ENCODE measurements around the gene PRDX3. TPM values are rescaled to one million over a fixed set of nuclear protein-coding genes. Genes with fewer than 3 reads are reported as not detected.
"Not testable (repeated sequence)": the region's sequence is repeated elsewhere in the genome, so short reads cannot be mapped to it uniquely, and the experiment has no call there.

PRDX3 gene
- polyA plus RNA-seq, 1 donor (not counting 4 experiments of a cell fraction or from before 2014, with no cell fraction given): 304 TPM

GRCh38 chr10:119153661-119154060 is 25.0 kb downstream of the PRDX3 start:
- Histone ChIP-seq H3K4me3 (ENCODE audit: control insufficient read depth in 2 of 3, extremely low read depth in 1 of 3, insufficient read depth in 2 of 3, low read depth in 1 of 3, low read length in 3 of 3) (no peak overlapping the region), H3K9me3 (ENCODE audit: control insufficient read depth, low read depth, low read length) (no peaks in the 10 kb centered on the region), H3K79me2 (ENCODE audit: control insufficient read depth, insufficient read depth, low read length) (no peaks in the 10 kb centered on the region), H4K20me1 (ENCODE audit: control insufficient read depth, extremely low read depth, insufficient read depth, low read length) (no peaks in the 10 kb centered on the region), H3K4me1 (ENCODE audit: control insufficient read depth, extremely low read depth, insufficient read depth, low read length) (no peaks in the 10 kb centered on the region), H3K27me3 (ENCODE audit: control insufficient read depth, extremely low read depth, insufficient read depth, low read length) (no peaks in the 10 kb centered on the region), H3K36me3 (ENCODE audit: control insufficient read depth in 2 of 2, extremely low read depth in 1 of 2, insufficient read depth in 2 of 2, low read length in 2 of 2) (peaks cover 25 to 32% of the 10 kb centered on the region in 2 experiments), H2AFZ (ENCODE audit: control insufficient read depth, low read length) (no peak overlapping the region), H3K9me1 (ENCODE audit: control insufficient read depth, extremely low read depth, insufficient read depth, low read length) (no peaks in the 10 kb centered on the region), H3K27ac (ENCODE audit: control insufficient read depth, insufficient read depth, low read length) (no peak overlapping the region), H3K4me2 (ENCODE audit: control insufficient read depth, extremely low read depth, insufficient read depth, low read depth, low read length) (no peak overlapping the region), H3K9ac (ENCODE audit: control insufficient read depth, extremely low read depth, insufficient read depth, low read length) (no peak overlapping the region)
- FAIRE-seq (no peak), DNase-seq (ENCODE audit: low read depth, low spot score) (no peak)
- dilution Hi-C loops (cut with MboI; ENCODE audit: extremely low pct_ligation_motif_present, low sequenced_read_pairs): no loop called here
- TF ChIP-seq, protein P1, sequence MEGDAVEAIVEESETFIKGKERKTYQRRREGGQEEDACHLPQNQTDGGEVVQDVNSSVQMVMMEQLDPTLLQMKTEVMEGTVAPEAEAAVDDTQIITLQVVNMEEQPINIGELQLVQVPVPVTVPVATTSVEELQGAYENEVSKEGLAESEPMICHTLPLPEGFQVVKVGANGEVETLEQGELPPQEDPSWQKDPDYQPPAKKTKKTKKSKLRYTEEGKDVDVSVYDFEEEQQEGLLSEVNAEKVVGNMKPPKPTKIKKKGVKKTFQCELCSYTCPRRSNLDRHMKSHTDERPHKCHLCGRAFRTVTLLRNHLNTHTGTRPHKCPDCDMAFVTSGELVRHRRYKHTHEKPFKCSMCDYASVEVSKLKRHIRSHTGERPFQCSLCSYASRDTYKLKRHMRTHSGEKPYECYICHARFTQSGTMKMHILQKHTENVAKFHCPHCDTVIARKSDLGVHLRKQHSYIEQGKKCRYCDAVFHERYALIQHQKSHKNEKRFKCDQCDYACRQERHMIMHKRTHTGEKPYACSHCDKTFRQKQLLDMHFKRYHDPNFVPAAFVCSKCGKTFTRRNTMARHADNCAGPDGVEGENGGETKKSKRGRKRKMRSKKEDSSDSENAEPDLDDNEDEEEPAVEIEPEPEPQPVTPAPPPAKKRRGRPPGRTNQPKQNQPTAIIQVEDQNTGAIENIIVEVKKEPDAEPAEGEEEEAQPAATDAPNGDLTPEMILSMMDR (optimal IDR thresholded peaks at IDR 0.05 in 1 of 3, IDR thresholded peaks at IDR 0.05 in 1 of 3, conservative IDR thresholded peaks at IDR 0.05 in 1 of 3; ENCODE audit: extremely low read depth in 1 of 3, insufficient read depth in 2 of 3, low read length in 3 of 3): no peak
- no peak for TF ChIP-seq EZH2 (IDR thresholded peaks at IDR 0.05; ENCODE audit: low read length)

- FAIRE-seq (no peak), DNase-seq (ENCODE audit: low read depth, low spot score) (no peak)
- Histone ChIP-seq H3K27me3 (ENCODE audit: control insufficient read depth, extremely low read depth, insufficient read depth, low read length) (no peaks in the 10 kb centered on the region), H3K27ac (ENCODE audit: control insufficient read depth, insufficient read depth, low read length) (no peak overlapping the region), H3K4me1 (ENCODE audit: control insufficient read depth, extremely low read depth, insufficient read depth, low read length) (no peaks in the 10 kb centered on the region), H3K4me3 (ENCODE audit: control insufficient read depth in 2 of 3, extremely low read depth in 1 of 3, insufficient read depth in 2 of 3, low read depth in 1 of 3, low read length in 3 of 3) (no peak overlapping the region), H3K36me3 (ENCODE audit: control insufficient read depth in 2 of 2, extremely low read depth in 1 of 2, insufficient read depth in 2 of 2, low read length in 2 of 2) (peaks cover 24 to 32% of the 10 kb centered on the region in 2 experiments), H3K4me2 (ENCODE audit: control insufficient read depth, extremely low read depth, insufficient read depth, low read depth, low read length) (no peak overlapping the region), H3K9me1 (ENCODE audit: control insufficient read depth, extremely low read depth, insufficient read depth, low read length) (no peaks in the 10 kb centered on the region), H4K20me1 (ENCODE audit: control insufficient read depth, extremely low read depth, insufficient read depth, low read length) (no peaks in the 10 kb centered on the region), H2AFZ (ENCODE audit: control insufficient read depth, low read length) (no peak overlapping the region), H3K79me2 (ENCODE audit: control insufficient read depth, insufficient read depth, low read length) (no peaks in the 10 kb centered on the region), H3K9me3 (ENCODE audit: control insufficient read depth, low read depth, low read length) (no peaks in the 10 kb centered on the region), H3K9ac (ENCODE audit: control insufficient read depth, extremely low read depth, insufficient read depth, low read length) (no peak overlapping the region)
- dilution Hi-C loops (cut with MboI; ENCODE audit: extremely low pct_ligation_motif_present, low sequenced_read_pairs): no loop called here
- TF ChIP-seq, protein P1 (optimal IDR thresholded peaks at IDR 0.05 in 1 of 3, IDR thresholded peaks at IDR 0.05 in 1 of 3, conservative IDR thresholded peaks at IDR 0.05 in 1 of 3; ENCODE audit: extremely low read depth in 1 of 3, insufficient read depth in 2 of 3, low read length in 3 of 3): no peak
- TF ChIP-seq EZH2 (IDR thresholded peaks at IDR 0.05; ENCODE audit: low read length): no peak
These were observed 25.6 kb downstream of the PRDX3 start for GRCh38 chr10:119153041-119153440.

DNA sequence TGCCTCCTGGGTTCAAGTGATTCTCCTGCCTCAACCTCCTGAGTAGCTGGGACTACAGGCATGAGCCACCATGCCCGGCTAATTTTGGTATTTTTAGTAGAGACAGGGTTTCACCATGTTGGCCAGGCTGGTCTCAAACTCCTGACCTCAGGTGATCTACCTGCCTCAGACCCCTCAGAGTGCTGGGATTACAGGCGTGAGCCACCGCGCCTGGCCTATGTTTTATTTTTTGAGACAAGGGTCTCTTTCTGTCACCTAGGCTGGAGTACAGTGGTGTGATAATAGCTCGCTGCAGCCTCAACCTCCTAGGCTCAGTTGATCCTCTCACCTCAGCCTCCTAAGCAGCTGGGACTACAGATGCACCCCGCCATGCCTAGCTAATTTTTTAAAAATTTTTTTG is 27.0 kb downstream of the PRDX3 start:
- DNase-seq (ENCODE audit: low read depth, low spot score); FAIRE-seq; H3K4me1 ChIP-seq (ENCODE audit: control insufficient read depth, extremely low read depth, insufficient read depth, low read length); H3K4me3 ChIP-seq (ENCODE audit: control insufficient read depth in 2 of 3, extremely low read depth in 1 of 3, insufficient read depth in 2 of 3, low read depth in 1 of 3, low read length in 3 of 3); H4K20me1 ChIP-seq (ENCODE audit: control insufficient read depth, extremely low read depth, insufficient read depth, low read length); H3K9me1 ChIP-seq (ENCODE audit: control insufficient read depth, extremely low read depth, insufficient read depth, low read length); H3K9ac ChIP-seq (ENCODE audit: control insufficient read depth, extremely low read depth, insufficient read depth, low read length); H3K27me3 ChIP-seq (ENCODE audit: control insufficient read depth, extremely low read depth, insufficient read depth, low read length); H2AFZ ChIP-seq (ENCODE audit: control insufficient read depth, low read length); dilution Hi-C loops (cut with MboI; ENCODE audit: extremely low pct_ligation_motif_present, low sequenced_read_pairs); H3K4me2 ChIP-seq (ENCODE audit: control insufficient read depth, extremely low read depth, insufficient read depth, low read depth, low read length); H3K79me2 ChIP-seq (ENCODE audit: control insufficient read depth, insufficient read depth, low read length); H3K27ac ChIP-seq (ENCODE audit: control insufficient read depth, insufficient read depth, low read length); H3K9me3 ChIP-seq (ENCODE audit: control insufficient read depth, low read depth, low read length): not testable (repeated sequence)
- peaks cover 22 to 32% of the 10 kb centered on the region in 2 experiments for H3K36me3 ChIP-seq (ENCODE audit: control insufficient read depth in 2 of 2, extremely low read depth in 1 of 2, insufficient read depth in 2 of 2, low read length in 2 of 2)
